ENCODE measurements around the gene PRKAG1. TPM values are rescaled to one million over a fixed set of nuclear protein-coding genes. Genes with fewer than 3 reads are reported as not detected.

PRKAG1 gene
- total RNA-seq, 2 donors from 2014 or later, result 27.6 to 38.1 TPM

- no peaks in the 10 kb centered on the region for H3K27me3 Mint-ChIP-seq (ENCODE audit: insufficient read depth)
- peak overlapping the region; percentile 96 for H3K4me3 Mint-ChIP-seq
- H3K9me3 ChIP-seq (ENCODE audit: control insufficient read depth, low read length), result no peaks in the 10 kb centered on the region
- H3K36me3 Mint-ChIP-seq (ENCODE audit: low read depth), result peaks cover 46% of the 10 kb centered on the region
- peaks cover 42% of the 10 kb centered on the region for H3K36me3 ChIP-seq (ENCODE audit: control insufficient read depth, insufficient read depth, low read length)
- TF ChIP-seq, protein P1, sequence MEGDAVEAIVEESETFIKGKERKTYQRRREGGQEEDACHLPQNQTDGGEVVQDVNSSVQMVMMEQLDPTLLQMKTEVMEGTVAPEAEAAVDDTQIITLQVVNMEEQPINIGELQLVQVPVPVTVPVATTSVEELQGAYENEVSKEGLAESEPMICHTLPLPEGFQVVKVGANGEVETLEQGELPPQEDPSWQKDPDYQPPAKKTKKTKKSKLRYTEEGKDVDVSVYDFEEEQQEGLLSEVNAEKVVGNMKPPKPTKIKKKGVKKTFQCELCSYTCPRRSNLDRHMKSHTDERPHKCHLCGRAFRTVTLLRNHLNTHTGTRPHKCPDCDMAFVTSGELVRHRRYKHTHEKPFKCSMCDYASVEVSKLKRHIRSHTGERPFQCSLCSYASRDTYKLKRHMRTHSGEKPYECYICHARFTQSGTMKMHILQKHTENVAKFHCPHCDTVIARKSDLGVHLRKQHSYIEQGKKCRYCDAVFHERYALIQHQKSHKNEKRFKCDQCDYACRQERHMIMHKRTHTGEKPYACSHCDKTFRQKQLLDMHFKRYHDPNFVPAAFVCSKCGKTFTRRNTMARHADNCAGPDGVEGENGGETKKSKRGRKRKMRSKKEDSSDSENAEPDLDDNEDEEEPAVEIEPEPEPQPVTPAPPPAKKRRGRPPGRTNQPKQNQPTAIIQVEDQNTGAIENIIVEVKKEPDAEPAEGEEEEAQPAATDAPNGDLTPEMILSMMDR (conservative IDR thresholded peaks at IDR 0.05), result no peak
- peaks cover 41% of the 10 kb centered on the region for H3K4me1 Mint-ChIP-seq
- H3K27ac Mint-ChIP-seq, result peak overlapping the region; percentile 22
- peaks cover 4% of the 10 kb centered on the region for H3K4me1 ChIP-seq (ENCODE audit: control insufficient read depth, insufficient read depth, low read length)
- DNase-seq, result peak; percentile 83
- no peaks in the 10 kb centered on the region for H3K9me3 Mint-ChIP-seq
- no peaks in the 10 kb centered on the region for H3K27me3 ChIP-seq (ENCODE audit: control insufficient read depth, insufficient read depth, low read length, poor library complexity, severe bottlenecking)
- peak overlapping the region; percentile 89 for H3K4me3 ChIP-seq (ENCODE audit: low read length)
- no peak overlapping the region for H3K9ac ChIP-seq (ENCODE audit: extremely low read depth, low read length, poor library complexity, severe bottlenecking)
- WGBS, 2 experiments (ENCODE audit: insufficient coverage in 1 of 2, insufficient read length in 1 of 2), result 46 to 64% methylated on average over 3 to 7 of the region's 7 CpGs
- no peak overlapping the region for H3K27ac ChIP-seq (ENCODE audit: low read depth, low read length)
These were observed 37.6 kb upstream of the PRKAG1 start for GRCh38 chr12:49055978-49056754.

DNA sequence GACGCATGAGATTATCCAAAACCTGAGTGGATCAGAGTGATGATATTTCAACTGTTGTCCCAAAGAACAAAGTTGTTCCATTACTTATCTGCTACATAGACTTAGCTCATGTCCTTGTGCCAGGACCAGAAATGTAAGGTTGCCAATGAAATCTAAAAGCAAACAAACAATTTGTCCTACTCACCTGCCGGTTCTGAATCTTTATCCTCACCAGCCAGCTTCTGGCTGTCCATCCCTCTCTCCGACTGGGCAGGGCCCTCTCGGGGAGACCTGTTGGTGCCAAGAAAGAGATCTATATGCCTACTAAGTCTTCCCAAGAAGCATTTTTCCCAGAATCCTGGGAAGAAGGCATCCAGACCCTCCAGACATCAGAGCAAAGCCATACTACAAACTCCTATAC, 36.5 kb upstream of the PRKAG1 start:
- H3K4me3 ChIP-seq (ENCODE audit: low read length), result no peak overlapping the region
- H3K9me3 Mint-ChIP-seq, result no peaks in the 10 kb centered on the region
- no peak overlapping the region for H3K27ac ChIP-seq (ENCODE audit: low read depth, low read length)
- H3K36me3 ChIP-seq (ENCODE audit: control insufficient read depth, insufficient read depth, low read length), result peaks cover 53% of the 10 kb centered on the region
- H3K4me1 Mint-ChIP-seq, result peaks cover 39% of the 10 kb centered on the region
- WGBS, 2 experiments (ENCODE audit: insufficient coverage in 1 of 2, insufficient read length in 1 of 2), result 97 to 100% methylated on average over 4 of the region's 4 CpGs
- no peak overlapping the region for H3K4me3 Mint-ChIP-seq
- H3K9ac ChIP-seq (ENCODE audit: extremely low read depth, low read length, poor library complexity, severe bottlenecking), result no peak overlapping the region
- H3K4me1 ChIP-seq (ENCODE audit: control insufficient read depth, insufficient read depth, low read length), result peaks cover 4% of the 10 kb centered on the region
- TF ChIP-seq, protein P1 (conservative IDR thresholded peaks at IDR 0.05), result no peak
- peaks cover 56% of the 10 kb centered on the region for H3K36me3 Mint-ChIP-seq (ENCODE audit: low read depth)
- DNase-seq, result no peak
- peak overlapping the region; percentile 67 for H3K27ac Mint-ChIP-seq
- no peaks in the 10 kb centered on the region for H3K27me3 ChIP-seq (ENCODE audit: control insufficient read depth, insufficient read depth, low read length, poor library complexity, severe bottlenecking)
- H3K9me3 ChIP-seq (ENCODE audit: control insufficient read depth, low read length), result no peaks in the 10 kb centered on the region
- no peaks in the 10 kb centered on the region for H3K27me3 Mint-ChIP-seq (ENCODE audit: insufficient read depth)

DNA sequence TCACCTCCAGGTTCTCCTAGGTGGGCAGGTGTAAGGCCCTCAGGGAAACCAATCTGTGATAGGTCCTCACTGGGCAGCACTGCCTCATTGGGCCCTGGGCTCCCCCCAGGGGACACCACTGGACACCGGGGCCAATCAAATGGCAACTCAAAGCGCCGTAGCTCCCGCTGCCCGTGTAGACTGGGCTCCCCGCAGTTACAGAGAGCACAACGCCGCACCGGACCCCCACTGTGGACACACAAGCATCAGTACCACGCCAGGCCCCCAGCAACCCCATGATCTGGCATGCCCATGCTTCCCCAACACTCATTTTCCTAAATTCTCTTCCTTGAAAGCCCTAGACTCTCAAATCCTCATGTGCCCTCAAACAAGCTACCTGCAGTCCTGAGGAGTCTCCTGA, 35.9 kb upstream of the PRKAG1 start:
- H3K4me3 Mint-ChIP-seq, result no peak overlapping the region
- peaks cover 60% of the 10 kb centered on the region for H3K36me3 Mint-ChIP-seq (ENCODE audit: low read depth)
- WGBS, 2 experiments (ENCODE audit: insufficient coverage in 1 of 2, insufficient read length in 1 of 2), result 93 to 100% methylated on average over 1 to 10 of the region's 10 CpGs
- H3K27ac ChIP-seq (ENCODE audit: low read depth, low read length), result no peak overlapping the region
- peaks cover 39% of the 10 kb centered on the region for H3K4me1 Mint-ChIP-seq
- H3K9me3 ChIP-seq (ENCODE audit: control insufficient read depth, low read length), result no peaks in the 10 kb centered on the region
- no peaks in the 10 kb centered on the region for H3K27me3 ChIP-seq (ENCODE audit: control insufficient read depth, insufficient read depth, low read length, poor library complexity, severe bottlenecking)
- H3K9ac ChIP-seq (ENCODE audit: extremely low read depth, low read length, poor library complexity, severe bottlenecking), result no peak overlapping the region
- no peak for DNase-seq
- no peaks in the 10 kb centered on the region for H3K9me3 Mint-ChIP-seq
- no peaks in the 10 kb centered on the region for H3K27me3 Mint-ChIP-seq (ENCODE audit: insufficient read depth)
- no peak overlapping the region for H3K4me3 ChIP-seq (ENCODE audit: low read length)
- H3K36me3 ChIP-seq (ENCODE audit: control insufficient read depth, insufficient read depth, low read length), result peaks cover 59% of the 10 kb centered on the region
- no peak overlapping the region for H3K27ac Mint-ChIP-seq
- TF ChIP-seq, protein P1 (conservative IDR thresholded peaks at IDR 0.05), result no peak
- peaks cover 4% of the 10 kb centered on the region for H3K4me1 ChIP-seq (ENCODE audit: control insufficient read depth, insufficient read depth, low read length)
